Measurements from ENCODE around the gene NLRP11. TPM values are rescaled to one million over a fixed set of nuclear protein-coding genes. Genes with fewer than 3 reads are reported as not detected.

NLRP11 gene
- total and polyA plus RNA-seq, 2 experiments from 2014 or later, result not detected

DNA sequence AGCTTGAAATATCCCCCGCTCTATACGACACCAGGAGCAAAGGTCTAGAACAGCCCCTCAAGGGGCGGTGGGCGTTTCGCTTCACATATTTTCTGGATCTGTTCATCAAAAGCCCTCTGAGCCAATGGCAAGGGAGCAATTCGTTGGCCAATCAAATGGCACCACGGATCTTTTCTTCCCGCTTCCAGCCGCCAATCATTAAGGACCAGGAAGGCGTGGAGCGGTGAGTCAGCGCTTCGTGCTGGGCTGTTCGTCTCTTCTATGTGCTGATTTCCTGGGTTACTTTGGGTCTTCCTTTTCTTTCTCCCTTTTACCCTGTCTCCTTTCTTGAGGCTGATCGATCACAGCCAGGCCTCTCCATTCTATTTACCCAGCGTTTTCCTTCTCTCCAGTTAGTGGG is 4.5 kb upstream of the NLRP11 start, which contains the start of gene NLRP4:
Gene NLRP4, plus strand, starts transcription at position 201 of the 400 bp plus-strand sequence. CDS start 15,541 bp downstream, outside the sequence.
- TF ChIP-seq, protein P1, sequence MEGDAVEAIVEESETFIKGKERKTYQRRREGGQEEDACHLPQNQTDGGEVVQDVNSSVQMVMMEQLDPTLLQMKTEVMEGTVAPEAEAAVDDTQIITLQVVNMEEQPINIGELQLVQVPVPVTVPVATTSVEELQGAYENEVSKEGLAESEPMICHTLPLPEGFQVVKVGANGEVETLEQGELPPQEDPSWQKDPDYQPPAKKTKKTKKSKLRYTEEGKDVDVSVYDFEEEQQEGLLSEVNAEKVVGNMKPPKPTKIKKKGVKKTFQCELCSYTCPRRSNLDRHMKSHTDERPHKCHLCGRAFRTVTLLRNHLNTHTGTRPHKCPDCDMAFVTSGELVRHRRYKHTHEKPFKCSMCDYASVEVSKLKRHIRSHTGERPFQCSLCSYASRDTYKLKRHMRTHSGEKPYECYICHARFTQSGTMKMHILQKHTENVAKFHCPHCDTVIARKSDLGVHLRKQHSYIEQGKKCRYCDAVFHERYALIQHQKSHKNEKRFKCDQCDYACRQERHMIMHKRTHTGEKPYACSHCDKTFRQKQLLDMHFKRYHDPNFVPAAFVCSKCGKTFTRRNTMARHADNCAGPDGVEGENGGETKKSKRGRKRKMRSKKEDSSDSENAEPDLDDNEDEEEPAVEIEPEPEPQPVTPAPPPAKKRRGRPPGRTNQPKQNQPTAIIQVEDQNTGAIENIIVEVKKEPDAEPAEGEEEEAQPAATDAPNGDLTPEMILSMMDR (IDR thresholded peaks at IDR 0.05; ENCODE audit: low read depth, low read length), result no peak
- H3K36me3 ChIP-seq, result no peaks in the 10 kb centered on the region
- peaks cover 3% of the 10 kb centered on the region for H3K9me3 ChIP-seq (ENCODE audit: low read depth)
- H3K4me1 ChIP-seq (ENCODE audit: low read depth), result no peaks in the 10 kb centered on the region
- no peak within 1 kb of the TSS for H3K4me3 ChIP-seq
- no peak for DNase-seq (ENCODE audit: low read depth in 1 of 2, low spot score in 1 of 2)
- no peaks in the 10 kb centered on the region for H3K27me3 ChIP-seq
- no peak within 1 kb of the TSS for H3K27ac ChIP-seq

DNA sequence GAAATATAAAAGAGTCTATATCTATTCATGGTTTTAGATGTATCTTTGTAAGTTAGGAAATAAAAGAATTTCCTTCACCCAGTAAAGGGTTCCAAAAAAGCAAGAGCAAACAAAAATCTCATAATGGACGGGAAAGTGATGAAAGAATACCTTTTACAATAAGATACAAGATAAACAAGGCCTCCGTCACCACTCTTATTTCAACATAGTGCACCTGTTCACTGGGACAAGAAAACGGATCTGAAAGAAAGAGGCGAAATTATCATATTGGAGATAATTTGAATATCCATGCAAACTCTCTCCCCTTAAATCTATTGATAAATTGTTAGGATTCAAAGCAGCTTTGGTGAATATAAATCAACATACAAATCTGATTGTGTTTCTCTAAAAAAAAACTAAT is 877 bp upstream of the NLRP11 start:
- TF ChIP-seq, protein P1 (IDR thresholded peaks at IDR 0.05; ENCODE audit: low read depth, low read length), result no peak
- Histone ChIP-seq H3K36me3 (no peaks in the 10 kb centered on the region), H3K4me3 (no peak overlapping the region), H3K9me3 (ENCODE audit: low read depth) (peaks cover 3% of the 10 kb centered on the region), H3K27ac (no peak overlapping the region), H3K27me3 (no peaks in the 10 kb centered on the region), H3K4me1 (ENCODE audit: low read depth) (no peaks in the 10 kb centered on the region)
- DNase-seq (ENCODE audit: low read depth in 1 of 2, low spot score in 1 of 2), result no peak

DNA sequence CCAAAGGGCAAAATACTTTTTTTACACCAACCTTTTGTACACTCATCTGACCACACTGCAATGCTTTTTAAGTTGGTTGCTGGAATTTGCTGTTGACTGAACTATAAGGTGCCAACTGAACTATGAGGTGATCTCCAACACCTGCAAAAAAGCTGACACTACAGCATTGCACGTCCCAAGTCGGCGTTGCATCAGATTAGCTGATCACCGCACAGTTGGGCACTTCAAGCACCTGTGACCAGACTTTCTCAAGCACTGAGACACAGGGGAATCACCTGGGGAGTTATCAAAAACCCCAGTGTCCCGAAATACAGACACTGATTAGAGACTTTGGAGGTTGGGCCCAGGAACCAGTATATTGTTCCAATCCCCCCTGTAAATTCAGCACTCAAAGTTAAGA is 1.1 kb downstream of the NLRP11 start:
- no peaks in the 10 kb centered on the region for H3K9me3 ChIP-seq (ENCODE audit: low read depth)
- no peak overlapping the region for H3K4me3 ChIP-seq
- no peaks in the 10 kb centered on the region for H3K27me3 ChIP-seq
- no peaks in the 10 kb centered on the region for H3K4me1 ChIP-seq (ENCODE audit: low read depth)
- DNase-seq (ENCODE audit: low read depth in 1 of 2, low spot score in 1 of 2), result no peak
- TF ChIP-seq, protein P1 (IDR thresholded peaks at IDR 0.05; ENCODE audit: low read depth, low read length), result no peak
- H3K36me3 ChIP-seq, result no peaks in the 10 kb centered on the region
- no peak overlapping the region for H3K27ac ChIP-seq

DNA sequence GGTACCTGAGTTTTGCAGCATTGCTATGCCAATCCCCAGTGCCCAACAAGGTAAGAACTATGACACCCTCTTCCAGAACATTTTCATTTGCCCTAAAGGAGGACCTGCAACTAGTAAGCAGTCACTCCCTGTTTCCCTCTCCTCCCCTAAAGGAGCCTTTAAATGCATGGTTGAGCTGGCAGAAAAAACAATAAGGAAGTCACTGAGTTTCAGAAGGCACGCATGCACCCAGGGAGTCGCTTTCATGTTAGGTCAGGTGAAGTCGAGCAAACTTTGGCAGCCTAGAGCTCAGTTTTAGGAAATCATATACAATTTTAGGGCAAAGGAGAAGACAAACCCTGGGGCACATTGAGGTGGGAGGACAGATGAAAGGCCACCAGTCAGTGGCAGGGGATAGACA is 11.8 kb downstream of the NLRP11 start:
- DNase-seq (ENCODE audit: low read depth in 1 of 2, low spot score in 1 of 2), result no peak
- H3K27me3 ChIP-seq, result no peaks in the 10 kb centered on the region
- no peaks in the 10 kb centered on the region for H3K4me1 ChIP-seq (ENCODE audit: low read depth)
- no peak overlapping the region for H3K27ac ChIP-seq
- TF ChIP-seq, protein P1 (IDR thresholded peaks at IDR 0.05; ENCODE audit: low read depth, low read length), result no peak
- H3K36me3 ChIP-seq, result no peaks in the 10 kb centered on the region
- H3K4me3 ChIP-seq, result no peak overlapping the region
- no peaks in the 10 kb centered on the region for H3K9me3 ChIP-seq (ENCODE audit: low read depth)

DNA sequence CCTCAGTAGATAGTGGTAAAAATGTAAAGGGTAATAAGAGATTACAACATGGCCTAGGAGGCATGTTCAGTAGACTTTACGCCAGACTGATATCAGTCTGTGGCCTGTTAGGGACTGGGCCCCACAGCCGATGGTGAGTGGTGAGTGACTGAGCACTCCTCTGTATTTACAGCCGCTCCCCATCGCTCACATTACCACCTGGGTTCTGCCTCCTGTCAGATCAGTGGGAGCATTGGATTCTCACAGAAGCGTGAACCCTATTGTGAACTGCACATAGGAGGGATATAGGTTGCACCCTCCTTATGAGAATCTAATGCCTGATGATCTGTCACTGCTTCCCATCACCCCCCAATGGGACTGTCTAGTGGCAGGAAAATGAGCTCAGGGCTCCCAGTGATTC is 17.9 kb downstream of the NLRP11 start:
- Histone ChIP-seq H3K4me3 (no peak overlapping the region), H3K4me1 (ENCODE audit: low read depth) (no peaks in the 10 kb centered on the region), H3K27me3 (no peaks in the 10 kb centered on the region), H3K27ac (no peak overlapping the region), H3K36me3 (no peaks in the 10 kb centered on the region), H3K9me3 (ENCODE audit: low read depth) (no peaks in the 10 kb centered on the region)
- no peak for DNase-seq (ENCODE audit: low read depth in 1 of 2, low spot score in 1 of 2)
- TF ChIP-seq, protein P1 (IDR thresholded peaks at IDR 0.05; ENCODE audit: low read depth, low read length), result no peak

DNA sequence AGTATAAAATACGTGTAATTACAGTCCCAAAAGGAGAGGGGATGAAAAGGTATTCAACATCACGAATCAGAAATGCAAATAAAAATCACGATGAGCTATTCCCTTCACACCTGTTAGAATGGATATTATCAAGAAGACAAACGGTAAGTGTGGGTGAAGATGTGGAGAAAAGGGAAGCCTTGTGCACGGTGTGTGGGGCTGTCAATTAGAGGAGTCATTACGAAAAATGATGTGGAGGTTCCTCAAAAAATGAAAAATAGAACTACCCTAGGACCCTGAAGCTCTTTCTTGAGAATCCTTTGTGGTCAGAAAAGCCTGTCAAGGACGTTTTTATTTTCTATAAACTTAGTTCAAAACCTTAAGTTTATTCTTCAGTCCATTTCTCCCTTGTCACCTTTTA is 19.4 kb downstream of the NLRP11 start:
- H3K4me1 ChIP-seq (ENCODE audit: low read depth), result no peaks in the 10 kb centered on the region
- TF ChIP-seq, protein P1 (IDR thresholded peaks at IDR 0.05; ENCODE audit: low read depth, low read length), result no peak

More for the DNA sequence above, 19.4 kb downstream of the NLRP11 start:
- Histone ChIP-seq H3K27ac (no peak overlapping the region), H3K9me3 (ENCODE audit: low read depth) (no peaks in the 10 kb centered on the region), H3K4me3 (no peak overlapping the region), H3K36me3 (no peaks in the 10 kb centered on the region), H3K27me3 (no peaks in the 10 kb centered on the region)
- DNase-seq (ENCODE audit: low read depth in 1 of 2, low spot score in 1 of 2), result no peak
